IMR-90 (cell line): ENCODE measurements around the gene CALN1. TPM values are rescaled to one million over a fixed set of nuclear protein-coding genes. Genes with fewer than 3 reads are reported as not detected.

Experiments used
- ATAC-seq: fragments of 200-7000 bp; cut with Tn5 transposase; 2 replicates; pipeline ENCODE4 v1.9.1; 2020; ENCODE audit warnings: low read depth, mild to moderate bottlenecking, moderate library complexity
- BruUV-seq: library from RNA; stranded (reverse); fragments of 400-500 nt; replicated peaks from 2 replicates; lab custom pipeline; 2021; lab: Mats Ljungman, UMichigan
- CTCF ChIA-PET: fragments of 300-600 bp; formaldehyde crosslinking; extraction: SDS; loops from one replicate; lab custom pipeline; 2021; ENCODE audit warnings: antibody characterized with exemption; lab: Yijun Ruan, JAX
- POLR2A ChIA-PET: fragments of 300-600 bp; sonication (Branson Sonifier 250); formaldehyde crosslinking; loops from one replicate; lab custom pipeline; 2022; ENCODE audit warnings: antibody characterized with exemption; ENCODE audit not compliant: unreplicated experiment; lab: Charles Lee
- DNase-seq: peaks from one replicate; pipeline ENCODE4 v3.0.0; 2013
- H2AFZ ChIP-seq: replicated peaks from 2 replicates; pipeline ENCODE3; 2013; ENCODE audit warnings: low read length, mild to moderate bottlenecking; ENCODE audit not compliant: poor library complexity
- H2AK5ac ChIP-seq: 2 replicates; pipeline ENCODE4 v1.6.1; 2013; ENCODE audit warnings: low read depth, low read length, inconsistent platforms
- H2AK9ac ChIP-seq: replicated peaks from 2 replicates; pipeline ENCODE3; 2013; ENCODE audit warnings: mild to moderate bottlenecking, low read depth, low read length, moderate library complexity; ENCODE audit not compliant: poor library complexity
- H2BK120ac ChIP-seq: 2 replicates; pipeline ENCODE4 v1.6.1; 2013; ENCODE audit warnings: low read depth, low read length, inconsistent platforms
- H2BK15ac ChIP-seq: 3 replicates; pipeline ENCODE4 v1.6.1; 2013; ENCODE audit warnings: low read depth, low read length, inconsistent platforms
- H2BK20ac ChIP-seq: 2 replicates; pipeline ENCODE4 v1.6.1; 2013; ENCODE audit warnings: low read depth, mild to moderate bottlenecking, inconsistent platforms, low read length, moderate library complexity
- H2BK5ac ChIP-seq: 2 replicates; pipeline ENCODE4 v1.6.1; 2013; ENCODE audit warnings: mild to moderate bottlenecking, low read depth, low read length, inconsistent platforms; ENCODE audit not compliant: poor library complexity, severe bottlenecking
- H3K14ac ChIP-seq: replicated peaks from 2 replicates; pipeline ENCODE4 v1.6.1; 2013; ENCODE audit warnings: low read depth, low read length, inconsistent platforms
- H3K18ac ChIP-seq: 2 replicates; pipeline ENCODE4 v1.6.1; 2013; ENCODE audit warnings: low read depth, low read length, control low read depth
- H3K23ac ChIP-seq: 2 replicates; pipeline ENCODE4 v1.6.1; 2013; ENCODE audit warnings: low read depth, low read length, inconsistent platforms
- H3K27ac ChIP-seq: 2 replicates; pipeline ENCODE4 v1.5.1; 2013; ENCODE audit warnings: mild to moderate bottlenecking, control low read depth, low read length; ENCODE audit not compliant: insufficient read depth
- H3K27me3 ChIP-seq: 2 replicates; pipeline ENCODE4 v1.6.1; 2013; ENCODE audit warnings: low read length; ENCODE audit not compliant: control insufficient read depth, insufficient read depth
- H3K36me3 ChIP-seq: 2 replicates; pipeline ENCODE4 v1.6.1; 2013; ENCODE audit warnings: low read length, mixed read lengths; ENCODE audit not compliant: control insufficient read depth, insufficient read depth
- H3K4ac ChIP-seq: 2 replicates; pipeline ENCODE4 v1.6.1; 2013; ENCODE audit warnings: low read depth, low read length, inconsistent platforms
- H3K4me1 ChIP-seq: 2 replicates; pipeline ENCODE4 v1.6.1; 2013; ENCODE audit warnings: low read length, mixed read lengths; ENCODE audit not compliant: control insufficient read depth, insufficient read depth
- H3K4me2 ChIP-seq: 2 replicates; pipeline ENCODE4 v1.6.1; 2013; ENCODE audit warnings: low read depth, mild to moderate bottlenecking, control low read depth, low read length, moderate library complexity
- H3K4me3 ChIP-seq: 2 replicates; pipeline ENCODE4 v1.5.1; 2013; ENCODE audit warnings: low read depth, mild to moderate bottlenecking, control low read depth, low read length, moderate library complexity; ENCODE audit not compliant: insufficient read depth
- H3K56ac ChIP-seq: 2 replicates; pipeline ENCODE4 v1.6.1; 2013; ENCODE audit warnings: low read length, inconsistent platforms; ENCODE audit not compliant: insufficient read depth; ENCODE audit errors: extremely low read depth
- H3K79me1 ChIP-seq, 2 experiments: 2 replicates each; pipeline ENCODE4 v1.6.1; 2013; ENCODE audit warnings: low read length in 2 of 2, inconsistent platforms in 1 of 2, low read depth in 1 of 2
- H3K9ac ChIP-seq: 2 replicates; pipeline ENCODE4 v1.6.1; 2013; ENCODE audit warnings: low read depth, low read length, control low read depth
- H3K9me1 ChIP-seq: 2 replicates; pipeline ENCODE4 v1.6.1; 2013; ENCODE audit warnings: low read length, inconsistent platforms; ENCODE audit not compliant: insufficient read depth
- H3K9me3 ChIP-seq: 2 replicates; pipeline ENCODE4 v1.6.1; 2013; ENCODE audit warnings: low read length; ENCODE audit not compliant: control insufficient read depth, insufficient read depth
- H4K20me1 ChIP-seq: 2 replicates; pipeline ENCODE4 v1.6.1; 2013; ENCODE audit warnings: low read length, inconsistent platforms; ENCODE audit not compliant: insufficient read depth
- H4K5ac ChIP-seq: 2 replicates; pipeline ENCODE4 v1.6.1; 2013; ENCODE audit warnings: mild to moderate bottlenecking, low read depth, low read length, control low read depth
- H4K8ac ChIP-seq, 2 experiments: 2 replicates each; pipeline ENCODE4 v1.6.1; 2013; ENCODE audit warnings: low read depth in 2 of 2, low read length in 2 of 2, control low read depth in 1 of 2, inconsistent platforms in 1 of 2
- H4K91ac ChIP-seq: 2 replicates; pipeline ENCODE4 v1.6.1; 2013; ENCODE audit warnings: low read depth, low read length, inconsistent platforms; ENCODE audit not compliant: insufficient read depth
- BHLHE40 ChIP-seq: fragments of 150-350 bp; IDR thresholded peaks from 2 replicates; pipeline ENCODE4 v1.6.1; 2016; ENCODE audit warnings: mild to moderate bottlenecking, low read depth, low read length
- CHD1 ChIP-seq: IDR thresholded peaks from 2 replicates; pipeline ENCODE4 v1.6.1; 2012; ENCODE audit warnings: low read depth, low read length, improper control_type of control experiment
- FOS ChIP-seq: fragments of 150-350 bp; IDR thresholded peaks from 2 replicates; pipeline ENCODE4 v1.6.1; 2016; ENCODE audit warnings: low read depth, low read length
- MAZ ChIP-seq: IDR thresholded peaks from 2 replicates; pipeline ENCODE4 v1.6.1; 2012; ENCODE audit warnings: low read depth, mild to moderate bottlenecking, low read length, improper control_type of control experiment, moderate library complexity, borderline replicate concordance
- MXI1 ChIP-seq: IDR thresholded peaks from 2 replicates; pipeline ENCODE4 v1.6.1; 2012; ENCODE audit warnings: low read depth, mild to moderate bottlenecking, low read length, moderate library complexity, borderline replicate concordance
- NFE2L2 ChIP-seq: fragments of 150-350 bp; IDR thresholded peaks from 2 replicates; pipeline ENCODE4 v1.6.1; 2016; ENCODE audit warnings: low read depth, mild to moderate bottlenecking, low read length
- POLR2A ChIP-seq: IDR thresholded peaks from 2 replicates; pipeline ENCODE4 v1.6.1; 2012; ENCODE audit warnings: mild to moderate bottlenecking, low read depth, low read length
- RAD21 ChIP-seq: IDR thresholded peaks from 2 replicates; pipeline ENCODE4 v1.6.1; 2012; ENCODE audit warnings: low read length, improper control_type of control experiment
- RCOR1 ChIP-seq: IDR thresholded peaks from 2 replicates; pipeline ENCODE4 v1.6.1; 2012; ENCODE audit warnings: mild to moderate bottlenecking, low read length, improper control_type of control experiment; ENCODE audit not compliant: insufficient replicate concordance
- RFX5 ChIP-seq: IDR thresholded peaks from 2 replicates; pipeline ENCODE4 v1.8.0; 2012; ENCODE audit warnings: low read depth, mild to moderate bottlenecking, low read length, moderate library complexity
- SMC3 ChIP-seq: fragments of 150-350 bp; IDR thresholded peaks from 2 replicates; pipeline ENCODE4 v1.6.1; 2016; ENCODE audit warnings: low read depth, mild to moderate bottlenecking, antibody characterized with exemption, low read length, moderate library complexity
- USF2 ChIP-seq: fragments of 150-350 bp; IDR thresholded peaks from 2 replicates; pipeline ENCODE4 v1.6.1; 2017; ENCODE audit warnings: mild to moderate bottlenecking, antibody characterized with exemption, low read length, low read depth
- dilution Hi-C: fragments of 300-500 bp; cut with HindIII; formaldehyde crosslinking; loops from one replicate; pipeline ENCODE4 v1.14.3; 2018; ENCODE audit warnings: low sequenced_read_pairs; ENCODE audit not compliant: unreplicated experiment
- in situ Hi-C: fragments of 300-500 bp; cut with MboI; formaldehyde crosslinking; loops from 3 replicates; pipeline ENCODE4 v1.14.3; 2019; ENCODE audit warnings: low sequenced_read_pairs, inconsistent platforms, mixed read lengths
- intact Hi-C: fragments of 100-400 bp; cut with micrococcal nuclease; formaldehyde crosslinking; loops from 2 replicates; pipeline ENCODE4 v1.10.0; 2022
- polyA plus RNA-seq, 3 experiments: library from polyadenylated mRNA; depleted of rRNA; stranded (reverse); fragments of >200 nt; gene quantifications; 2 replicates each; pipeline ENCODE4 v1.2.3, GENCODE V29; 2012; ENCODE audit warnings: low replicate concordance in 1 of 3
- total RNA-seq: library from RNA; depleted of rRNA; stranded (reverse); fragments of >200 nt; gene quantifications from 2 replicates; pipeline ENCODE4 v1.2.3, GENCODE V29; 2012
- TF ChIP-seq, protein P1 (sequence below): fragments of 150-350 bp; IDR thresholded peaks from 2 replicates; pipeline ENCODE4 v1.6.1; 2016; ENCODE audit warnings: low read depth, mild to moderate bottlenecking, low read length, moderate library complexity, borderline replicate concordance
- TF ChIP-seq, protein P2 (sequence below): conservative IDR thresholded peaks from 2 replicates; pipeline ENCODE4 v1.5.1; 2012; ENCODE audit warnings: mild to moderate bottlenecking, low read depth, low read length, improper control_type of control experiment

CALN1 gene
- total and polyA plus RNA-seq, 2 of the 4 experiments (the other 2 are of a cell fraction), result not detected

DNA sequence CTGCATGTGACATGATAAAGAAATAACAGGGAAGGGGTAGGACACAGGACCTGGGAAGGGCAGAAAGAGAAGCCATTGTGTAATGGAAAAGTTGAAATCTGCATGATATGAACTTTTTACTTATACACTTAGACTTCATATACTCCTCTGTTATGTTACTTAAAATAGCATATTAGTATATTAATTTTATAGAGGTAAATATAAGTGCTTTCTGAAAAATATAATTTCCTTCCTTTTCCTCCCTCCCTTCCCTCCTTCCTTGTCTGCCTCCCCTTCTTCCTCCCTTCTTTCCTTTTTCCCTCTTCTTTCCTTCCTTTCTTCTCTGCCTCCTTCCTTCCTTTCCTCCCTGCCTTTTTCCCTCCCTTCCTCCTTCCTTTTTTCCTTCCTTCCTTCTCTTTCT, 363.7 kb downstream of the CALN1 start:
- no peak overlapping the region for H3K27ac ChIP-seq
- H2AFZ ChIP-seq, result no peak overlapping the region
- H4K91ac ChIP-seq, result no peak overlapping the region
- H2BK20ac ChIP-seq, result no peak overlapping the region
- no peak overlapping the region for H2BK15ac ChIP-seq
- dilution Hi-C loops, result no loop called here
- H3K36me3 ChIP-seq, result no peaks in the 10 kb centered on the region
- in situ Hi-C loops, result no loop called here
- H4K8ac ChIP-seq, result no peak overlapping the region
- no peak overlapping the region for H3K14ac ChIP-seq
- H3K27me3 ChIP-seq, result no peaks in the 10 kb centered on the region
- ATAC-seq, result no peak
- H4K20me1 ChIP-seq, result no peaks in the 10 kb centered on the region
- no peak overlapping the region for H3K18ac ChIP-seq
- no peak for DNase-seq
- no peak overlapping the region for H2AK5ac ChIP-seq
- no TSS peak for BruUV-seq
- ChIA-PET CTCF (no interaction called here), POLR2A (no interaction called here)
- no peak overlapping the region for H3K4me3 ChIP-seq
- no peak overlapping the region for H2BK120ac ChIP-seq
- no peak overlapping the region for H4K5ac ChIP-seq
- H3K4ac ChIP-seq, result no peak overlapping the region
- TF ChIP-seq MAZ (no peak), BHLHE40 (no peak), USF2 (no peak), RFX5 (no peak), FOS (no peak), CHD1 (no peak), RCOR1 (no peak), RAD21 (no peak), POLR2A (no peak), MXI1 (no peak), SMC3 (no peak), NFE2L2 (no peak)
- TF ChIP-seq, protein P1, sequence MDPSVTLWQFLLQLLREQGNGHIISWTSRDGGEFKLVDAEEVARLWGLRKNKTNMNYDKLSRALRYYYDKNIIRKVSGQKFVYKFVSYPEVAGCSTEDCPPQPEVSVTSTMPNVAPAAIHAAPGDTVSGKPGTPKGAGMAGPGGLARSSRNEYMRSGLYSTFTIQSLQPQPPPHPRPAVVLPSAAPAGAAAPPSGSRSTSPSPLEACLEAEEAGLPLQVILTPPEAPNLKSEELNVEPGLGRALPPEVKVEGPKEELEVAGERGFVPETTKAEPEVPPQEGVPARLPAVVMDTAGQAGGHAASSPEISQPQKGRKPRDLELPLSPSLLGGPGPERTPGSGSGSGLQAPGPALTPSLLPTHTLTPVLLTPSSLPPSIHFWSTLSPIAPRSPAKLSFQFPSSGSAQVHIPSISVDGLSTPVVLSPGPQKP, result no peak
- TF ChIP-seq, protein P2, sequence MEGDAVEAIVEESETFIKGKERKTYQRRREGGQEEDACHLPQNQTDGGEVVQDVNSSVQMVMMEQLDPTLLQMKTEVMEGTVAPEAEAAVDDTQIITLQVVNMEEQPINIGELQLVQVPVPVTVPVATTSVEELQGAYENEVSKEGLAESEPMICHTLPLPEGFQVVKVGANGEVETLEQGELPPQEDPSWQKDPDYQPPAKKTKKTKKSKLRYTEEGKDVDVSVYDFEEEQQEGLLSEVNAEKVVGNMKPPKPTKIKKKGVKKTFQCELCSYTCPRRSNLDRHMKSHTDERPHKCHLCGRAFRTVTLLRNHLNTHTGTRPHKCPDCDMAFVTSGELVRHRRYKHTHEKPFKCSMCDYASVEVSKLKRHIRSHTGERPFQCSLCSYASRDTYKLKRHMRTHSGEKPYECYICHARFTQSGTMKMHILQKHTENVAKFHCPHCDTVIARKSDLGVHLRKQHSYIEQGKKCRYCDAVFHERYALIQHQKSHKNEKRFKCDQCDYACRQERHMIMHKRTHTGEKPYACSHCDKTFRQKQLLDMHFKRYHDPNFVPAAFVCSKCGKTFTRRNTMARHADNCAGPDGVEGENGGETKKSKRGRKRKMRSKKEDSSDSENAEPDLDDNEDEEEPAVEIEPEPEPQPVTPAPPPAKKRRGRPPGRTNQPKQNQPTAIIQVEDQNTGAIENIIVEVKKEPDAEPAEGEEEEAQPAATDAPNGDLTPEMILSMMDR, result no peak
- no peaks in the 10 kb centered on the region for H3K9me1 ChIP-seq
- no peak overlapping the region for H3K9ac ChIP-seq
- H3K4me2 ChIP-seq, result no peak overlapping the region
- no peak overlapping the region for H3K23ac ChIP-seq
- intact Hi-C loops, result no loop called here
- H3K56ac ChIP-seq, result no peak overlapping the region
- H3K4me1 ChIP-seq, result no peaks in the 10 kb centered on the region
- H3K9me3 ChIP-seq, result peaks cover 8% of the 10 kb centered on the region
- H2AK9ac ChIP-seq, result no peak overlapping the region
- no peak overlapping the region for H2BK5ac ChIP-seq
- H3K79me1 ChIP-seq, result no peaks in the 10 kb centered on the region
